PC-9 (cell line): ENCODE data around the gene SPOCK2. TPM values are rescaled to one million over a fixed set of nuclear protein-coding genes. Genes with fewer than 3 reads are reported as not detected.

Source experiments
- BruUV-seq: library from RNA; stranded (reverse); fragments of 400-500 nt; replicated peaks from 2 replicates; lab custom pipeline; 2021; lab: Mats Ljungman, UMichigan
- CTCF ChIA-PET: fragments of 300-600 bp; sonication (Branson Sonifier 250); formaldehyde crosslinking; loops from one replicate; lab custom pipeline; 2022; ENCODE audit warnings: antibody characterized with exemption; lab: Charles Lee
- POLR2A ChIA-PET: fragments of 300-600 bp; sonication (Branson Sonifier 250); formaldehyde crosslinking; loops from one replicate; lab custom pipeline; 2022; ENCODE audit warnings: antibody characterized with exemption; ENCODE audit not compliant: unreplicated experiment; lab: Charles Lee
- DNase-seq, 2 experiments: peaks; one replicate each; pipeline versions ENCODE4 v3.0.0 to v3.0.0-alpha.2; 2015 to 2022; ENCODE audit warnings: mixed read lengths in 1 of 2
- H2AFZ ChIP-seq: fragments of 200-600 bp; sonication (generic); 2 replicates; pipeline ENCODE4 v1.8.1; 2017; ENCODE audit warnings: antibody characterized with exemption
- H3F3A ChIP-seq: fragments of 200-600 bp; sonication (generic); 2 replicates; pipeline ENCODE4 v1.8.1; 2017; ENCODE audit warnings: antibody characterized with exemption, mild to moderate bottlenecking, low read depth; ENCODE audit not compliant: insufficient read depth
- H3K27ac ChIP-seq: fragments of 200-600 bp; sonication (generic); 2 replicates; pipeline ENCODE4 v1.6.1; 2016; ENCODE audit warnings: mixed run types
- H3K27me3 ChIP-seq: fragments of 200-600 bp; sonication (generic); 2 replicates; pipeline ENCODE4 v1.6.1; 2016; ENCODE audit warnings: low read depth, mixed run types; ENCODE audit not compliant: insufficient read depth
- H3K36me3 ChIP-seq: fragments of 200-600 bp; sonication (generic); 2 replicates; pipeline ENCODE4 v1.6.1; 2016; ENCODE audit warnings: low read depth, mixed run types
- H3K4me1 ChIP-seq: fragments of 200-600 bp; sonication (generic); replicated peaks from 2 replicates; pipeline ENCODE4 v1.6.1; 2016; ENCODE audit warnings: mixed run types; ENCODE audit not compliant: insufficient read depth
- H3K4me2 ChIP-seq: fragments of 200-600 bp; sonication (generic); 2 replicates; pipeline ENCODE4 v1.6.1; 2017; ENCODE audit warnings: mixed run types
- H3K4me3 ChIP-seq: fragments of 200-600 bp; sonication (generic); 2 replicates; pipeline ENCODE4 v1.6.1; 2016; ENCODE audit warnings: mixed run types
- H3K79me2 ChIP-seq: fragments of 200-600 bp; sonication (generic); 2 replicates; pipeline ENCODE4 v1.6.1; 2017; ENCODE audit warnings: low read depth, mixed run types
- H3K9me2 ChIP-seq: fragments of 200-600 bp; sonication (generic); 2 replicates; pipeline ENCODE4 v1.8.1; 2017; ENCODE audit warnings: mild to moderate bottlenecking; ENCODE audit not compliant: insufficient read depth
- H3K9me3 ChIP-seq: fragments of 200-600 bp; sonication (generic); 2 replicates; pipeline ENCODE4 v1.8.1; 2016; ENCODE audit warnings: low read depth; ENCODE audit not compliant: insufficient read depth
- H4K20me1 ChIP-seq: fragments of 200-600 bp; sonication (generic); 2 replicates; pipeline ENCODE4 v1.8.1; 2017; ENCODE audit not compliant: insufficient read depth
- CTCF ChIP-seq: fragments of 200-600 bp; sonication (generic); conservative IDR thresholded peaks from 2 replicates; pipeline ENCODE4 v1.6.1; 2017; ENCODE audit warnings: mixed run types, antibody characterized with exemption, mild to moderate bottlenecking, moderate library complexity
- EZH2 ChIP-seq: fragments of 200-600 bp; sonication (generic); IDR thresholded peaks from 2 replicates; pipeline ENCODE4 v1.8.0; 2017; ENCODE audit warnings: antibody characterized with exemption, low read depth
- intact Hi-C: fragments of 100-400 bp; cut with micrococcal nuclease; formaldehyde crosslinking; loops from one replicate; pipeline ENCODE4 v1.10.0; 2022; ENCODE audit not compliant: unreplicated experiment
- total RNA-seq: library from RNA; stranded (reverse); gene quantifications from 2 replicates; pipeline ENCODE4 v1.2.3, GENCODE V29; 2021

Gene SPOCK2
- total RNA-seq, 1 experiment from 2014 or later = 5.3 TPM

- no peaks in the 10 kb centered on the region for H3K36me3 ChIP-seq
- H3K27me3 ChIP-seq = no peaks in the 10 kb centered on the region
- no peak overlapping the region for H2AFZ ChIP-seq
- ChIA-PET POLR2A (no interaction called here), CTCF (no interaction called here)
- TF ChIP-seq EZH2 (no peak), CTCF (no peak)
- no peak overlapping the region for H3K4me3 ChIP-seq
- BruUV-seq = no TSS peak
- H3K4me2 ChIP-seq = no peak overlapping the region
- no peak overlapping the region for H3K27ac ChIP-seq
- H3K9me2 ChIP-seq = no peaks in the 10 kb centered on the region
- H3F3A ChIP-seq = no peaks in the 10 kb centered on the region
- H3K9me3 ChIP-seq = no peaks in the 10 kb centered on the region
- H4K20me1 ChIP-seq = no peaks in the 10 kb centered on the region
- intact Hi-C loops = no loop called here
- no peak for DNase-seq
- H3K79me2 ChIP-seq = no peaks in the 10 kb centered on the region
- H3K4me1 ChIP-seq = no peaks in the 10 kb centered on the region
These were observed 75.0 kb downstream of the SPOCK2 start for GRCh38 chr10:72013202-72013945.

GRCh38 chr10:72012796-72013195 is 75.6 kb downstream of the SPOCK2 start:
- H3K4me3 ChIP-seq = no peak overlapping the region
- H3K9me2 ChIP-seq = no peaks in the 10 kb centered on the region
- H3K79me2 ChIP-seq = no peaks in the 10 kb centered on the region
- H3K36me3 ChIP-seq = no peaks in the 10 kb centered on the region
- H3K27ac ChIP-seq = no peak overlapping the region
- no peaks in the 10 kb centered on the region for H3F3A ChIP-seq
- DNase-seq = no peak
- TF ChIP-seq EZH2 (no peak), CTCF (no peak)
- no peaks in the 10 kb centered on the region for H3K27me3 ChIP-seq
- H3K4me1 ChIP-seq = no peaks in the 10 kb centered on the region
- intact Hi-C loops = no loop called here
- no peak overlapping the region for H3K4me2 ChIP-seq
- no peaks in the 10 kb centered on the region for H4K20me1 ChIP-seq
- H2AFZ ChIP-seq = no peak overlapping the region
- POLR2A ChIA-PET = no interaction called here
- CTCF ChIA-PET = no interaction called here
- no peaks in the 10 kb centered on the region for H3K9me3 ChIP-seq
- no TSS peak for BruUV-seq

GRCh38 chr10:72011976-72012512 is 76.3 kb downstream of the SPOCK2 start:
- H4K20me1 ChIP-seq = no peaks in the 10 kb centered on the region
- intact Hi-C loops = no loop called here
- no peaks in the 10 kb centered on the region for H3K4me1 ChIP-seq
- H3K36me3 ChIP-seq = no peaks in the 10 kb centered on the region
- TF ChIP-seq CTCF = no peak
- no peak for TF ChIP-seq EZH2
- H3K27ac ChIP-seq = no peak overlapping the region
- POLR2A ChIA-PET = interaction anchor here (0.5 to 0.7 kb wide), 2 partner anchors 16 to 383 kb away, joined by 3 to 13 read pairs; no protein-coding TSS in a partner anchor
- H3F3A ChIP-seq = no peaks in the 10 kb centered on the region
- no peaks in the 10 kb centered on the region for H3K9me3 ChIP-seq
- no peaks in the 10 kb centered on the region for H3K9me2 ChIP-seq
- H3K4me2 ChIP-seq = no peak overlapping the region
- H3K27me3 ChIP-seq = no peaks in the 10 kb centered on the region
- no peak overlapping the region for H2AFZ ChIP-seq
- no TSS peak for BruUV-seq
- H3K4me3 ChIP-seq = no peak overlapping the region
- CTCF ChIA-PET = interaction anchor here (0.5 kb wide), 1 partner anchor 693 kb away, joined by 7 read pairs; the partner anchor contains the start of gene SLC29A3
- DNase-seq = no peak
- no peaks in the 10 kb centered on the region for H3K79me2 ChIP-seq
